Muscle layer of duodenum (tissue), 2 donors: ENCODE measurements around the gene TMEM242.
"Not testable (repeated sequence)": the region's sequence is repeated elsewhere in the genome, so short reads cannot be mapped to it uniquely, and the experiment has no call there.

Experiments
- H3K27ac ChIP-seq: one replicate; pipeline ENCODE4 v1.7.0; 2013; ENCODE audit warnings: mild to moderate bottlenecking, low read length
- H3K27me3 ChIP-seq: one replicate; pipeline ENCODE4 v1.7.0; 2013; ENCODE audit warnings: low read depth, mild to moderate bottlenecking, control low read depth, low read length
- H3K36me3 ChIP-seq, 2 donors: one replicate each; pipeline ENCODE4 v1.7.0; 2013; ENCODE audit warnings: low read length in 2 of 2, control low read depth in 1 of 2, mild to moderate bottlenecking in 1 of 2; ENCODE audit not compliant: insufficient read depth in 2 of 2, control insufficient read depth in 1 of 2
- H3K4me1 ChIP-seq, 2 donors: one replicate each; pipeline ENCODE4 v1.7.0; 2013; ENCODE audit warnings: low read length in 2 of 2, mild to moderate bottlenecking in 2 of 2, control low read depth in 1 of 2, moderate library complexity in 1 of 2; ENCODE audit not compliant: insufficient read depth in 2 of 2, control insufficient read depth in 1 of 2
- H3K4me3 ChIP-seq, 2 donors: one replicate each; pipeline ENCODE4 v1.7.0; 2013; ENCODE audit warnings: low read length in 2 of 2, low read depth in 1 of 2, mild to moderate bottlenecking in 1 of 2
- H3K9me3 ChIP-seq, 2 donors: one replicate each; pipeline ENCODE4 v1.7.0; 2013; ENCODE audit warnings: low read length in 2 of 2, control low read depth in 1 of 2, mild to moderate bottlenecking in 1 of 2; ENCODE audit not compliant: control insufficient read depth in 1 of 2
- donor health status: healthy.

The TMEM242 gene

DNA sequence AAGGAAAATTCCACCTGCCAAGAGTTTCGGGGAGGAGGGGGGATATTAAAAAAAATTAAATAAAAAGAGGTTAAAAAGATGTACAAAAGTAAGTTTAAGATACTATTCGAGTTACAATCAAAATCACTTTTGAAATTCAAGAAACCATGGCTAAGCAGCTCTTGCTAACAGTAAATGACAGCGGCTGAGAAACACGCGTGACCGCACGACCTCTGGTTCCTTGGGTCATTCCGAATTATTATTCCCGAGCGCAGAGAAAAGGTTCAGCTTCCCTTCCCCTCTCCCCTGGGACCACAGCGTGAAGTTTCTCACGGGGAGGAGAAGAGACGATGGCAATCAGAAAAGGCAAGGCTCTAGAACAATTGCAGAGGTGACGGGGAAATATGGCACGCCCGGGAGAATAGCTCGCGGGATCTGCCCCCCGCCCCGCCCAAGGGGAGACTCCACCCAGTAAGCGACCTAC, 496 bp downstream of the TMEM242 start:
- H3K27me3 ChIP-seq, result no peaks in the 10 kb centered on the region
- H3K36me3 ChIP-seq, result peaks cover 12 to 13% of the 10 kb centered on the region in 2 donors
- H3K27ac ChIP-seq, result peak overlapping the region; percentile 74

DNA sequence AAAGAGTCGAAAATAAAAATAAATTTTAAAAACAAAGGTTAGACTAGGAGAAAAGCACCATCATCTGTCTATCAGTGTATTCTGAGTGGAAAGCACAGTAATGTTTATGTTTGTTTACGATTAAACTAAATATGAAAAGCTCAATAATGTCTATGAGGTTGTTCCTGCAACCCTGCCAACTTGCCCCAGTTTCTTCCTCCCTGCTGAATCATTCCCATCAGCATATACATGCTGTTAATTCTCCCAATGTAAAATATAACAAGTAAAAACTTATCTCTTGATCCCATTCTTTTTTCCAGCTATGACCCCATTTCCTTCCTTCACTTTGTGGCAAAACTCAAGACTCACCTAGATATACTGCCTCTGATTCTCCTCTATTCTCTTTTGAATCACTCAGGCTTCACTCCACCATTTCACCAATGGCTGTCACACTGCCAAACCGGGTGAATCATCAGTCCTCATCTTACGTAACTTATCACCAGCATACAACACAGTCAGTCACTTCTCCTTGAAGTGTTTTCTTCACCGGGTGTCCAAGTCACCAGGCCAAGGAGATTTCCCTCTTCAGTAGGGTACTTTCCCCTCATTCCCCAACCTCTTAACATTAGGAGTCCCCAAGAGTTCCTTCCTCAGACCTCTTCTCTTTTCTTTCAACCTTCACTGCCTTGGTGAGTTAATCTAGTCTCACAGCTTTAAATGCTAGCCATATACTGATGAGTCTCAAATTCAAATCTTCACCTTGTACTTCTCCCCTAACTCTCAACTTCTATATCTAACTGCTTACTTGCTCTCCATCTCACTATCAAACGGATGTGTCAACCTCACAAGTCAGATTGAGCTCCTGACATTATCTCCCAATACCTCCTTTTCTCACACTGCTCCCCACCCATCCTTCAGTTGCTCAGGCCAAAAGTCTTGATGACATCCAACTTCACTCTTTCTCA, 6.2 kb downstream of the TMEM242 start:
- Histone ChIP-seq H3K4me1 (peaks cover 0 to 9% of the 10 kb centered on the region in 2 donors), H3K27me3 (no peaks in the 10 kb centered on the region), H3K4me3 (no peak overlapping the region), H3K27ac (peak overlapping the region; percentile 3), H3K9me3 (no peaks in the 10 kb centered on the region), H3K36me3 (peaks cover 34 to 36% of the 10 kb centered on the region in 2 donors)

More for the DNA sequence above, 496 bp downstream of the TMEM242 start:
- H3K9me3 ChIP-seq, result no peaks in the 10 kb centered on the region
- peak overlapping the region; percentile 91 to 92 for H3K4me3 ChIP-seq
- peaks cover 7 to 16% of the 10 kb centered on the region in 2 donors for H3K4me1 ChIP-seq

DNA sequence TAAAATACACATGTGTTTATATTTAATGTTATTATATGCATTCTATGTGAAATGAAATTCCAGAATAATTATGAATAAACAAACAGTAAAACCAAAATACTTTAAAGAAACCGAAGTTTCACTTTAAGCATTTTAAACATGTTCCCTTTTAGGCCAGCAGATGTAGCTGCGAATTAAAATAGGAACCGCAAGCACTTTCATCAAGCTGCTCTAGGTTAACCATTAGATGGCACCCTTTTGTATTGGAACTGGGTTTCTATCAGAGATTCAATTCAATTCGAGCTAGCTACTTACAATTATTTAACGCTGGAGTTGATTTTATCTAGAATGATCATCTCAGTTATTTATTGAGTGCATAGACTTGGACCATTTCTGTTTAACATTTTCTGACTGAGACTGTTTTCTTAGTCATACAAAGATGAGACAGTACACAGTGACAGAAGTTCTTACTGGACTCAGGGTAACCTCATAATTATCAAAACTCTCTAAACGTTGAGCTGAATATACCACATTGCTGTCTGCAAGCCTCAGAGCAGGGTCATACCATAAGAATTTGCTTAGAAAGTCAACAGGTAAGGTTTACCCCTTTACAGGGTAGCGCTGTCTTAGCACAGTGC, 8.5 kb downstream of the TMEM242 start:
- H3K4me1 ChIP-seq, result no peaks in the 10 kb centered on the region
- H3K9me3 ChIP-seq, result no peaks in the 10 kb centered on the region
- no peaks in the 10 kb centered on the region for H3K27me3 ChIP-seq
- no peak overlapping the region for H3K4me3 ChIP-seq
- no peak overlapping the region for H3K27ac ChIP-seq
- H3K36me3 ChIP-seq, result peaks cover 39 to 40% of the 10 kb centered on the region in 2 donors

DNA sequence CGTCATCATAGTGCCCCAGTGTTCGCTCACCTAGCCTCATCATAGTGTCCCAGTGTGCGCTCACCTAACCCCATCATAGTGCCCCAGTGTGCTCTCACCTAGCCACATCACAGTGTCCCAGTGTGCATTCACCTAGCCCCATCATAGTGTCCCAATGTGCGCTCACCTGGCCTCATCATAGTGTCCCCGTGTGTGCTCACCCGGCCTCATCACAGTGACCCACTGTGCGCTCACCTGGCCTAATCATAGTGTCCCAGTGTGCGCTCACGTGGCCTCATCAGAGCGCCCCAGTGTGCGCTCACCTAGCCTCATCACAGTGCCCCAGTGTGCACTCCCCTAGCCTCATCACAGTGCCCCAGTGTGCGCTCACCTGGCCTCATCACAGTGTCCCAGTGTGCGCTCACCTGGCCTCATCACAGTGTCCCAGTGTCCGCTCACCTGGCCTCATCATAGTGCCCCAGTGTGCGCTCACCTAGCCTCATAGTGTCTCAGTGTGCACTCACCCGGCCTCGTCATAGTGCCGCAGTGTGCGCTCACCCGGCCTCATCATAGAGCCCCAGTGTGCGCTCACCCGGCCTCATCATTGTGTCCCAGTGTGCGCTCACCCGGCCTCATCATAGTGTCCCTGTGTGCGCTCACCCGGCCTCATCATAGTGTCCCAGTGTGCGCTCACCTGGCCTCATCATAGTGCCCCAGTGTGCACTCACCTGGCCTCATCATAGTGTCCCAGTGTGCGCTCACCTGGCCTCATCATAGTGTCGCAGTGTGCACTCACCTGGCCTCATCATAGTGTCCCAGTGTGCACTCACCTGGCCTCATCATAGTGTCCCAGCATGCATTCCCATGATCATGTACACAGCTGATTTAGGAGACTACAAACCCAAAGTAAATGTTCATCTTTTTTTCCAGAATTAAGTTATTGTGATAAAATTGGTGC, 9.5 kb downstream of the TMEM242 start:
- H3K27ac ChIP-seq, result no peak overlapping the region
- no peaks in the 10 kb centered on the region for H3K9me3 ChIP-seq
- H3K36me3 ChIP-seq, result peaks cover 33 to 35% of the 10 kb centered on the region in 2 donors
- no peaks in the 10 kb centered on the region for H3K4me1 ChIP-seq
- H3K27me3 ChIP-seq, result no peaks in the 10 kb centered on the region
- H3K4me3 ChIP-seq, result no peak overlapping the region

DNA sequence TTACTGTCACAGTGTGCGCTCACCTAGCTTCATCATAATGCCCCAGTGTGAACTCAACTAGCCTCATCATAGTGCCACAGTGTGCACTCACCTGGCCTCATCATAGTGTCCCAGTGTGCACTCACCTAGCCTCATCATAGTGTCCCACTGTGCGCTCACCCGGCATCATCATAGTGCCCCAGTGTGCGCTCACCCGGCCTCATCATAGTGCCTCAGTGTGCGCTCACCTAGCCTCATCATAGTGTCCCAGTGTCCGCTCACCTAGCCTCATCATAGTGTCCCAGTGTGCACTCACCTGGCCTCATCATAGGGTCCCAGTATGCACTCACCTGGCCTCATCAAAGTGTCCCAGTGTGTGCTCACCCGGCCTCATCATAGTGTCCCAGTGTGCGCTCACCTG, 10.6 kb downstream of the TMEM242 start:
- H3K4me1 ChIP-seq, result no peaks in the 10 kb centered on the region
- H3K4me3 ChIP-seq, result no peak overlapping the region
- no peaks in the 10 kb centered on the region for H3K9me3 ChIP-seq
- H3K36me3 ChIP-seq, result peaks cover 27 to 32% of the 10 kb centered on the region in 2 donors
- H3K27ac ChIP-seq, result no peak overlapping the region
- no peaks in the 10 kb centered on the region for H3K27me3 ChIP-seq

DNA sequence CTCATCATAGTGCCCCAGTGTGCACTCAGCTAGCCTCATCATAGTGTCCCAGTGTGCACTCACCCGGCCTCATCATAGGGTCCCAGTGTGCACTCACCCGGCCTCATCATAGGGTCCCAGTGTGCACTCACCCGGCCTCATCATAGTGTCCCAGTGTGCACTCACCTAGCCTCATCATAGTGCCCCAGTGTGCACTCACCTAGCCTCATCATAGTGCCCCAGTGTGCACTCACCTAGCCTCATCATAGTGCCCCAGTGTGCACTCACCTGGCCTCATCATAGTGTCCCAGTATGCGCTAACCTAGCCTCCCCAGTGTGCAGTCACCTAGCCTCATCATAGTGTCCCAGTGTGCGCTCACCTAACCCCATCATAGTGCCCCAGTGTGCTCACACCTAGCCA, 12.6 kb downstream of the TMEM242 start:
- H3K27me3 ChIP-seq, H3K9me3 ChIP-seq, H3K27ac ChIP-seq, H3K4me1 ChIP-seq, H3K4me3 ChIP-seq: not testable (repeated sequence)
- peaks cover 21 to 32% of the 10 kb centered on the region in 2 donors for H3K36me3 ChIP-seq

DNA sequence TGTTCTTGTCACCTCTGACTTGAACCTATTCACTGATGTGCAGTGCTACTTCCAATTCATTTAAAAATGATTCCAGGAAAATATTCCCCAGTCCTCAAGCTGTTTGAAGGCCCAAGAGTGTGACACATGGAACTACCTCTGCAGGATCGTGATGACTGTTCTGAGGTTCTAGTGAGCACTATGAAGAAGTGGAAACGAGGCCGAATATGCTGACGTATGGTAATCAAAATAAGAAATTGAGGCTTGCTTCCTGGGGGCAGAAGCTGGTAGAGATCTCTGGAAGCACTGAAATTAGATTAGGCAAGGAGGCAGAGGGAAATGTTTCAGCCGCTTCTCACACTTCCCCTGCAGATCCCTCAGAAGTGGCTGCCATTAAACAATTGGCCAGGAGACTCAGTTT, 15.7 kb downstream of the TMEM242 start:
- Histone ChIP-seq H3K27me3 (no peaks in the 10 kb centered on the region), H3K9me3 (no peaks in the 10 kb centered on the region), H3K27ac (no peak overlapping the region), H3K36me3 (peaks cover 9 to 16% of the 10 kb centered on the region in 2 donors), H3K4me3 (no peak overlapping the region), H3K4me1 (peaks cover 5 to 15% of the 10 kb centered on the region in 2 donors)

DNA sequence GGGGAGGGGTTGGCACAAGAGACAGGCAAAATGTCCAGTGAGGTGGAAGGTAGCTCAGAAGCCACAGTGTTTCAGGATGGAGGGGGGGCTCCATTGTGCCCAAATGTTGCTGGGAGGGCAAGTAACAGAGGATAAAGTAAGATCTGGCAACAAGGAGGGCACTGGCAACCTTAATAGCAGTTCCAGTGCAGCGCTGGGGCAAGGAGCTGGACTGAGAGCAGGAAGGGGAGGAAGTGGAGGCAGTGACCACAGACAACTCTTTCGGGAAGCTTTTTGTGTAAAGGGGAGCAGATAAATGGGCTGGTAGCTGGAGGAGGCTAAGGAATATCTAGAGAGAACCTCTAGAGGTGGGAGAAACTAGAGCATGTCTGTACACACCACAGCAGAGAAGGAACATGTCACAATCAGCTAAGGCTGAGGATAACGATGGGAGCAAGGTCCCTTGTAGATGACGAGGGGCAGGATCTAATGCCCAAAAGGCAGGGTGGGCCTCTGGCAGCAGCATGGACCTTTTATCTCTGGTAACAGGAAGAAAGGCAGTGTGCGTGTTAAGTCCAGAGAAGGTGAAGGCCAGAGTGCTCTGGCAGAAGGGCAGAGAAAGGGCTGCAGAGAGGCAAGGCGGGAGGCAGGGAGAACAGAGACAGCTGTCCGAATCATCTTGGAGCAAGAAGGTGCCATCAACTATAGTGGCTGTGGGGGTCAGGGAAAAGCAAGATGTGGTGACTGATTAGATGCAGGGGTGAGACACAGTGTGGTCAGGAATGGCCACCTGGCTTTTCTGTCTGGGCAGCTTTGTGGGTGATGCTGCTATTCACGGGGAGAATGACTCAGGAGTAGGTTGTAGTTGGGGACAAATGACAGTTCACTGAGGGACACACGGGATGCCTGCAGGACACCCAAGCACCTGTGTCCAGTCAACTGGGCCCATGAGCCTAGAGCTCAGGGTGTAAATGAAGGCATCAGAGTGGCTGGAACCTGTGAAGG, 17.4 kb downstream of the TMEM242 start:
- H3K9me3 ChIP-seq, result no peaks in the 10 kb centered on the region
- H3K4me1 ChIP-seq, result peaks cover 5 to 15% of the 10 kb centered on the region in 2 donors
- peaks cover 3 to 9% of the 10 kb centered on the region in 2 donors for H3K36me3 ChIP-seq
- no peaks in the 10 kb centered on the region for H3K27me3 ChIP-seq
- H3K27ac ChIP-seq, result peak overlapping the region; percentile 42
- H3K4me3 ChIP-seq, result peak overlapping the region in 1 of 2 donors; percentile 31

DNA sequence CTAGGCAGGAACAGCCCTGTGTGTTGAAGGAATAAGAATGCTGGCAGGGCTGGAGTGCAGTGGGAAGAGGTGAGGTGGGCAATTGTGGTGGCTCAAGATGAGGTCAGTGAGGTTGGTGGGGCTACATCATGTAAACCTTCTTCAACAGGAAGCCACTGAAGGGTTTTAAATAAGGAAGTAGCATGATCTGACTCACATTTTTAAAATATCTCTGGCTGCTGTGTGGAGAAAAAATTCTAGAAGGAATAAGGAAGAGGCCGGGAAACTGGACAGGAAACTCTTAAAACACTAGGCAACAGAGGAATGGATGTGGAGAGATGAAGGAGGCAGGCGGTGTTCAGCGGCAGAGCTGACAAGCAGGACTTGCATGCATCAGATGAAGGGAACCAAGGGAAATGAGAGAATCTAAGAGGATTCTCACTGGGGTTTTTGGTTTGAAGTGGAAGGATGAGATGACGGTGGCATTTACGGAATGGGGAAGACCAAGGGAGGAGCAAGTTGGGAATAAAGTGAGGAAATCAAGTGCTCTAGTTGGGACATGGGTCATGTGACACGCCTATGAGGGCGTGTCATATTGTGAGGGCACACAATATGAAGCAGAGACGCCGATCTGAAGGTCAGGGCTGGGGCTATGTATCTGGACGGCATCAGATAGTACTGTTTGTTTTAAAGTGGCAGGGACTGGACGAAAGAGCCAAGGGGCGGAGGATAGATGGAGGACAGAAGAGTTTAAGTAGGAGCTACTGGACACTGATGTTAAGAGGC, 18.2 kb downstream of the TMEM242 start:
- Histone ChIP-seq H3K27ac (peak overlapping the region; percentile 42), H3K4me1 (peaks cover 5 to 15% of the 10 kb centered on the region in 2 donors), H3K9me3 (no peaks in the 10 kb centered on the region), H3K4me3 (peak overlapping the region in 1 of 2 donors; percentile 31), H3K27me3 (no peaks in the 10 kb centered on the region), H3K36me3 (peaks cover 0 to under 1% of the 10 kb centered on the region in 2 donors)
